Sigmoid colon (tissue), 4 donors: Measurements from ENCODE around the gene TOR1A.

ENCODE experiments used
- EP300 ChIP-seq, 4 donors: sonication (generic); formaldehyde crosslinking; IDR thresholded peaks; one replicate each; pipeline ENCODE4 v1.6.1; 2017; ENCODE audit warnings: antibody characterized with exemption in 4 of 4
- POLR2A ChIP-seq, 2 donors: fragments of 450-650 bp; IDR thresholded peaks; one replicate each; pipeline ENCODE4 v1.6.1; 2016; ENCODE audit warnings: antibody characterized with exemption in 2 of 2, mild to moderate bottlenecking in 2 of 2, moderate library complexity in 2 of 2
- TF ChIP-seq, protein P1 (sequence below), 4 experiments: fragments of 450-650 bp in 3 of 4; fragments of 200-600 bp in 1 of 4; IDR thresholded peaks; one replicate each; pipeline ENCODE4 v1.5.1; 2016 to 2019; ENCODE audit warnings: antibody characterized with exemption in 4 of 4, mild to moderate bottlenecking in 3 of 4, moderate library complexity in 2 of 4

DNA sequence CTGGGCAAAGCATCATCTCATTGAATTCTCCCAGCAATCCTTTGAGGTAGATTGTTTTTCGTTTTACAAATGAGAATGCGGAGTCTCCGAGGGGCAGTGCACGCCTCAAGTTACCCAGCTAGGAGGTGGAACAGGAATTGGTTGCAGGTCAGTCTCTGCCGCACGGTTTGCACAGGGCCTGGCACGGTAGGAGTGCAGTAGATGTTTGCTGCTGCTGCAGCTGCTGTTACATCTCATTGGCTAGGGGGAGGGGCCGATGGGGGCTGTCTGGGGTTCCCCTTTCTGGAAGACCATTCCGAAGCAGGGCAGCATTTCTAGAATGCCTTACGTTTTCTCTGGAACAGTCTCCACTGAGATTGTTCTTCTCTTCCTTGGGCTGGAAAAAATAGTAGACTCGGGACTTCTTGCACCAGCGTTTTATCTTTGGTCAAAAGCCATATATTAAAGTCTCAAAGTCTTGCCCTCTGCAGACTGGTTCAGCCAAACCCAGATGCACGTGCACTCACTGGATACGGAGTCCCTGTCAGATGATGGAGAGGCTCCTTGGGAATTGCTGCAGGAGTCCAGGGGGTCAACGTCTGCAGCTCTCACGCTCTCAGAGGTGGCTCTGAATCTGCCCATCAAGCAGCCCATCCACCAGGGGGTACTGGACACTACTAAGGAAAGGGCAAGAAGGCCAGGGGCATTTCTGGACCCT lies 12.5 kb upstream of the TOR1A start:
- TF ChIP-seq, protein P1, sequence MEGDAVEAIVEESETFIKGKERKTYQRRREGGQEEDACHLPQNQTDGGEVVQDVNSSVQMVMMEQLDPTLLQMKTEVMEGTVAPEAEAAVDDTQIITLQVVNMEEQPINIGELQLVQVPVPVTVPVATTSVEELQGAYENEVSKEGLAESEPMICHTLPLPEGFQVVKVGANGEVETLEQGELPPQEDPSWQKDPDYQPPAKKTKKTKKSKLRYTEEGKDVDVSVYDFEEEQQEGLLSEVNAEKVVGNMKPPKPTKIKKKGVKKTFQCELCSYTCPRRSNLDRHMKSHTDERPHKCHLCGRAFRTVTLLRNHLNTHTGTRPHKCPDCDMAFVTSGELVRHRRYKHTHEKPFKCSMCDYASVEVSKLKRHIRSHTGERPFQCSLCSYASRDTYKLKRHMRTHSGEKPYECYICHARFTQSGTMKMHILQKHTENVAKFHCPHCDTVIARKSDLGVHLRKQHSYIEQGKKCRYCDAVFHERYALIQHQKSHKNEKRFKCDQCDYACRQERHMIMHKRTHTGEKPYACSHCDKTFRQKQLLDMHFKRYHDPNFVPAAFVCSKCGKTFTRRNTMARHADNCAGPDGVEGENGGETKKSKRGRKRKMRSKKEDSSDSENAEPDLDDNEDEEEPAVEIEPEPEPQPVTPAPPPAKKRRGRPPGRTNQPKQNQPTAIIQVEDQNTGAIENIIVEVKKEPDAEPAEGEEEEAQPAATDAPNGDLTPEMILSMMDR (IDR thresholded peaks at IDR 0.05): no peak
- TF ChIP-seq POLR2A (IDR thresholded peaks at IDR 0.05) (no peak), EP300 (IDR thresholded peaks at IDR 0.05) (no peak)
